Activated naive CD4-positive, alpha-beta T cell treated with anti-CD3 and anti-CD28 coated beads for 36 hours (primary cell): ENCODE measurements around the gene NAPSA. TPM values are rescaled to one million over a fixed set of nuclear protein-coding genes. Genes with fewer than 3 reads are reported as not detected.

Source experiments
- CTCF ChIA-PET: fragments of 350-600 bp; sonication (Branson Sonifier 250); formaldehyde crosslinking; loops from one replicate; lab custom pipeline; 2021; ENCODE audit warnings: antibody characterized with exemption; lab: Charles Lee
- DNase-seq: peaks from one replicate; pipeline ENCODE4 v3.0.0-alpha.2; 2020
- H3K27ac Mint-ChIP-seq: one replicate; pipeline ENCODE4 v1.8.0; 2021; ENCODE audit warnings: mild to moderate bottlenecking, mixed read lengths
- H3K27me3 Mint-ChIP-seq: one replicate; pipeline ENCODE4 v1.8.0; 2021; ENCODE audit warnings: low read depth, mixed read lengths
- H3K36me3 Mint-ChIP-seq: one replicate; pipeline ENCODE4 v1.8.0; 2021; ENCODE audit warnings: low read depth, mixed read lengths
- H3K4me1 Mint-ChIP-seq: one replicate; pipeline ENCODE4 v1.8.0; 2021; ENCODE audit warnings: low read depth, mixed read lengths
- H3K4me3 Mint-ChIP-seq: one replicate; pipeline ENCODE4 v1.8.0; 2021; ENCODE audit warnings: mild to moderate bottlenecking, moderate library complexity, mixed read lengths
- H3K9me3 Mint-ChIP-seq: one replicate; pipeline ENCODE4 v1.8.0; 2021; ENCODE audit warnings: mixed read lengths
- intact Hi-C: fragments of 100-400 bp; cut with micrococcal nuclease; formaldehyde crosslinking; loops from one replicate; pipeline ENCODE4 v1.15.1; 2023
- total RNA-seq, 2 experiments: library from RNA; stranded (reverse); gene quantifications; one replicate each; pipeline ENCODE4 v1.2.3, GENCODE V29; 2021

Gene NAPSA
- 10 to 100 TPM; 40.2 to 41.0 TPM for total RNA-seq

DNA sequence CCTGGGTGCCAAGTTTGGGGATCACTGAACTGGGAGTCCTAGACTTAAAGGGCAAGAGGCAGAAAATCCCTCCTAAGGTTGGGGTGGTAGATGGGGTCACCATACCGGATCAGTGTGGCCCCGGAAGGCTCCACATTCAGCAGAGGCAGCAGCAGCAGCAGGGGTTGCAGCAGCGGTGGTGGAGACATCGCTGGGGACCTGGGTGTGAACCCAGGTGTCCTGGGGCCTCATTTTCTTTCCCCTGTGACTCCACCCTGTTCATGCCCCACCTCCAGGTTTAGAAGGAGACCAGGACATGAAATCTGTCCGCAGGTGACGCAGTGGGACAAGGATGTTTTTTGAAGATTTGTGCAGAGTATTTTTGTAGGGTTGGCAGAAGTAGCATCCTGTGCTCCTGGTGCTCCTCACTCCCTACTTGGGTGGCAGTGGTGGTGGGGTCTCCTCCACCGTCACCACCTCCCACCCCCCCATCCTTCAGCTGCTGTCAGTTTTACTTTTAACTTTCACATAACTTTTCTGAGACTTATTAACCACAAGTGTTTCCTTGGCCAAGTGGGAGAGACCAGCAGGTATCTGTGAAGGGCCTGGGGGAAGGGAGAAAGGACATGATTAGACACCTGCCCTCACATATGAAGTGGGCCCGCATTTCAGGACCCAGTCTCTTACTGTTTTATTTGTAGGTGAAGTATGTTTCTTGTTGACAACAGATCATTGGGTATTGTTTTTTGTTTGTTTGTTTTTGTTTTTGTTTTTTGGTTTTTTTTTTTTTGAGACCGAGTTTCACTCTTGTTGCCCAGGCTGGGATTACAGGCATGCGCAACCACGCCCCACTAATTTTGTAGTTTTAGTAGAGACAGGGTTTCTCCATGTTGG, at the start of gene NAPSA:
TSS of gene NAPSA (minus strand) at position 206 of the 873 bp plus-strand sequence. CDS start at position 188, 18 bp downstream.
- intact Hi-C loops, result loop anchor here (10.0 kb wide), 1 partner anchor 289 kb away; no protein-coding TSS in a partner anchor
- CTCF ChIA-PET, result interaction anchor here (0.6 to 1.3 kb wide), 3 partner anchors 9 to 220 kb away, joined by 4 to 11 read pairs (median 6); no protein-coding TSS in a partner anchor
- Mint-ChIP-seq H3K9me3 (no peaks in the 10 kb centered on the region), H3K4me3 (peak within 1 kb of the TSS; percentile 72), H3K4me1 (peaks cover 65% of the 10 kb centered on the region), H3K27ac (peak within 1 kb of the TSS; percentile 95), H3K27me3 (no peaks in the 10 kb centered on the region), H3K36me3 (peaks cover 12% of the 10 kb centered on the region)
- DNase-seq, result peak; percentile 33

DNA sequence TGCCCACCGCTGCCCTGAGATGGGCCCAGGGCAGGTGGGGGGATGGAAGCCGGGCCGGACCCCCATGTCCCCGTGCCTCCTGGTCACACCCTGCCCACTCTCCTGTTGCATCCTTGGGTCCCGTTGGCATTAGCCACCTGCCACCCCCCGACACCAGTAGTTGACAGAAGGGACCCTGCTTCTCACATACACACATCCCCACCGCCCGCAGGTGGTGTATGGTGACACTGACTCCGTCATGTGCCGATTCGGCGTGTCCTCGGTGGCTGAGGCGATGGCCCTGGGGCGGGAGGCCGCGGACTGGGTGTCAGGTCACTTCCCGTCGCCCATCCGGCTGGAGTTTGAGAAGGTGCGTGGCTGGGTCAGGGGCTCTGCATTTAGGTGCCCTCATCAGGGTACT, 48.1 kb upstream of the NAPSA start:
- H3K27me3 Mint-ChIP-seq, result peaks cover 3% of the 10 kb centered on the region
- no peak overlapping the region for H3K27ac Mint-ChIP-seq
- H3K9me3 Mint-ChIP-seq, result no peaks in the 10 kb centered on the region
- H3K4me3 Mint-ChIP-seq, result no peak overlapping the region
- intact Hi-C loops, result no loop called here
- H3K4me1 Mint-ChIP-seq, result peaks cover 1% of the 10 kb centered on the region
- H3K36me3 Mint-ChIP-seq, result peaks cover 39% of the 10 kb centered on the region
- DNase-seq, result no peak
- CTCF ChIA-PET, result no interaction called here

DNA sequence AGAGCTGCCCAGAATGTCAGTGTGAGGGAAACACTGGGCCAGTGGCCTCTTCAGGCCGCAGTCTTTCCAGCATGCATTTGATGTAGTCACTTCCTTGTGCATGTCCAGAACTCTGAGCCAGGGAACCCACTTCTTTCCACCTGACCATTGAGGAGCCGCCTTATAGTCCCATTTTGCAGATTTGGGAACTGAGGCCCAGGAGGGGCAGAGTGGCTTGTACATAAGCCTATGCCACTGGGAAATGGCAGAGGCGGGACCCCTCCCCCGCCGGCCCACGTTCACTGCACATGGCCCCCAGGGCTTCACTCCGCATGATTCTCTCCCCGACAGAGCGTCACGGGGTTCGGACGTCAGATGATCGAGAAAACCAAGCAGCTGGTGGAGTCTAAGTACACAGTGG, 47.7 kb upstream of the NAPSA start:
- no peaks in the 10 kb centered on the region for H3K4me1 Mint-ChIP-seq
- no peak for DNase-seq
- no peaks in the 10 kb centered on the region for H3K27me3 Mint-ChIP-seq
- intact Hi-C loops, result no loop called here
- H3K27ac Mint-ChIP-seq, result no peak overlapping the region
- no peak overlapping the region for H3K4me3 Mint-ChIP-seq
- CTCF ChIA-PET, result no interaction called here
- H3K36me3 Mint-ChIP-seq, result peaks cover 39% of the 10 kb centered on the region
- H3K9me3 Mint-ChIP-seq, result no peaks in the 10 kb centered on the region

DNA sequence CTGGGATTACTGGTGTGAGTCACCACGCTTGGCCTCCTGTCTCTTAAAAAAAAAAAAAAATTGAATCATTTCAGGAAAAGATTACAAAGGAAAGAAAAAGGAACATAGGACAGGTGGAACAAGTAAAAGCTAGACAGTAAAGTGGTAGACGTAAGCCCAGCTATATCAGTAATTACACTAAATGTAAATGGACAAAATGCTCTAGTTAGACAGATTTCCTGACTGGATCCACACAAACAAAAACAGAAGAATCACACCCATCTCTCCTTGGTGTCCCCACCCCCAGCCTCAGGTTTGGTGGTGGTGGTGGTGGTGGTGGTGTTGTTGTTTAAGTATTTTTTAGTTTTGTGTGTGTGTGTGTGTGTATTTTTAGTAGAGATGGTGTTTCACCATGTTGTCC, 47.0 kb upstream of the NAPSA start:
- CTCF ChIA-PET, result no interaction called here
- H3K4me1 Mint-ChIP-seq, result no peaks in the 10 kb centered on the region
- H3K4me3 Mint-ChIP-seq, result no peak overlapping the region
- no peaks in the 10 kb centered on the region for H3K9me3 Mint-ChIP-seq
- no peak overlapping the region for H3K27ac Mint-ChIP-seq
- no peaks in the 10 kb centered on the region for H3K27me3 Mint-ChIP-seq
- H3K36me3 Mint-ChIP-seq, result peaks cover 40% of the 10 kb centered on the region
- intact Hi-C loops, result no loop called here
- no peak for DNase-seq

DNA sequence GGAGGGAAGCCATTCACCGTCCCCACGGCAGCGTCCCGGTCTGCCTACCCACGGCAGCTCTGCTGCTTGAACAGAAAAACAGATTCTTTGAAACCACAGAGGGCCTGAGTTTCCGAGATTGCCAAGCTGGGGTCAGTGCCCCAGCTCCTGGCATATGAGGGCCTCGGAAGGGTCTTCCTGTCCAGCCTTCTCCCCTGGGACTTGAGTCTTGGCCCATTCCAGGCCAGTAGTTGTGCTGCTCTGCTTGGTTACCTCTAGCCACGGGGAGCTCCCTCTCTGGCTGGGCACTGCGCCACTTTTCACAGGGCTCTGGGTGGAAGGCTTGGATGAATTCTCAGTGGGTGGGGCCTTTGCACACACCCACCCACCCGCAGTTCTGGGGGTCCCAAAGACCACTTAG, 44.7 kb upstream of the NAPSA start:
- Mint-ChIP-seq H3K9me3 (no peaks in the 10 kb centered on the region), H3K27ac (no peak overlapping the region), H3K27me3 (no peaks in the 10 kb centered on the region), H3K36me3 (peaks cover 49% of the 10 kb centered on the region), H3K4me3 (no peak overlapping the region), H3K4me1 (no peaks in the 10 kb centered on the region)
- intact Hi-C loops, result no loop called here
- CTCF ChIA-PET, result interaction anchor here (0.7 kb wide), 1 partner anchor 40 kb away, joined by 3 read pairs; no protein-coding TSS in a partner anchor
- no peak for DNase-seq

DNA sequence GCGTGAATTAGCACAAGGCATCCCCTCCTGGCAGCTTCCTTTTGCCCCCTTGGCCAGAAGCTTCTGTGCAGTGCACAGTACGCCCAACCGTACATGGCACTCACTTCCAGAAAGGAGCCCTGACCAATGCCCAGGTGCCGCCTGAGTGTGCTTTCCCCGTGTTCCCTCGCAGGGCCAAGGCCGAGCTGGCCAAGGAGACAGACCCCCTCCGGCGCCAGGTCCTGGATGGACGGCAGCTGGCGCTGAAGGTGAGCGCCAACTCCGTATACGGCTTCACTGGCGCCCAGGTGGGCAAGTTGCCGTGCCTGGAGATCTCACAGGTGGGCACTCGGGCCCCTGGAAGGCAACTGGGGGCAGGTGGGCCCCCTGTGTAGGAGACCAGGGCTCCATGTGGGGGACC, 43.9 kb upstream of the NAPSA start:
- H3K9me3 Mint-ChIP-seq, result no peaks in the 10 kb centered on the region
- no peaks in the 10 kb centered on the region for H3K4me1 Mint-ChIP-seq
- H3K36me3 Mint-ChIP-seq, result peaks cover 43% of the 10 kb centered on the region
- intact Hi-C loops, result no loop called here
- H3K4me3 Mint-ChIP-seq, result no peak overlapping the region
- no peak for DNase-seq
- CTCF ChIA-PET, result interaction anchor here (0.8 kb wide), 1 partner anchor 52 kb away, joined by 3 read pairs; no protein-coding TSS in a partner anchor
- no peaks in the 10 kb centered on the region for H3K27me3 Mint-ChIP-seq
- no peak overlapping the region for H3K27ac Mint-ChIP-seq

DNA sequence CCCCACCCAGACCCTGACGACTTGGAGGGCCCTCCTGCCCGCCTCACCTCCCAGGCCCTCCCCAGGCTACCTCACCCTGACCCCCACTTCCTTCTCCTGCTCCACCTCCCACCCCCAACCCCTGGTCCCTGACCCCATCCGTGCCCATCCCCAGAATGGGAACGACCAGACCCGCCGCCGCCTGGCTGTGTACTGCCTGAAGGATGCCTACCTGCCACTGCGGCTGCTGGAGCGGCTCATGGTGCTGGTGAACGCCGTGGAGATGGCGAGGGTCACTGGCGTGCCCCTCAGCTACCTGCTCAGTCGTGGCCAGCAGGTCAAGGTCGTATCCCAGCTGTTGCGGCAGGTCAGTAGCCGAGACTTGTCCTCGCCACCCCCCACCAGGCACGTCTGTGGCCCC, 41.4 kb upstream of the NAPSA start:
- no peak overlapping the region for H3K27ac Mint-ChIP-seq
- no peaks in the 10 kb centered on the region for H3K4me1 Mint-ChIP-seq
- CTCF ChIA-PET, result no interaction called here

DNA sequence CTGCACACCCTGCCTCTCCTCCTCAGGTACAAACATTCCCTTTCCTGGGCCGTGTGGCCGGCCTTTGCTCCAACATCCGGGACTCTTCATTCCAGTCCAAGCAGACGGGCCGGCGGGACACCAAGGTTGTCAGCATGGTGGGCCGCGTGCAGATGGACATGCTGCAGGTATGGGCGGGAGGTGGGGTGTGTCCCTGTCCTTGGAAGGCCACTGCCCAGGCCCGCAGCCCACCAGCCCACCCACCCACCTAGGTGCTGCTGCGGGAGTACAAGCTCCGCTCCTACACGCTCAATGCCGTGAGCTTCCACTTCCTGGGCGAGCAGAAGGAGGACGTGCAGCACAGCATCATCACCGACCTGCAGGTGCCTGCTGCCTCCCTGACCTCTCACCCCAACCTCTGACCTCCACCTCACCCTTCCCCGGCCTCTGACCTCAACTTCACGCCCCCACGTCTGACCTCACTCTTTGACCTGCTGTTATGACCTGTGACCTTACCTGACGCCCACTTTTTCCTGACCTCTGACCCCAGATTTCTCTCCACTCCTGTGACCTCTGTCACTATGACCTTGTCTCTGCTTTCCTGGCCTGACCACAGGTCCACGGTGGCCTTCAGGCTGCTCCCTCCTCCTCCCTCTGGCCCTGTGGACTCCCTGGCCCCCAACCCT, 40.8 kb upstream of the NAPSA start:
- H3K9me3 Mint-ChIP-seq, result no peaks in the 10 kb centered on the region
- no peak for DNase-seq
- CTCF ChIA-PET, result no interaction called here
- H3K4me1 Mint-ChIP-seq, result no peaks in the 10 kb centered on the region
- no peak overlapping the region for H3K27ac Mint-ChIP-seq
- intact Hi-C loops, result no loop called here
- H3K27me3 Mint-ChIP-seq, result no peaks in the 10 kb centered on the region
- peaks cover 43% of the 10 kb centered on the region for H3K36me3 Mint-ChIP-seq
- no peak overlapping the region for H3K4me3 Mint-ChIP-seq

More for the DNA sequence above, 41.4 kb upstream of the NAPSA start:
- no peaks in the 10 kb centered on the region for H3K27me3 Mint-ChIP-seq
- H3K9me3 Mint-ChIP-seq, result no peaks in the 10 kb centered on the region
- H3K36me3 Mint-ChIP-seq, result peaks cover 43% of the 10 kb centered on the region
- intact Hi-C loops, result no loop called here
- H3K4me3 Mint-ChIP-seq, result no peak overlapping the region
- no peak for DNase-seq

DNA sequence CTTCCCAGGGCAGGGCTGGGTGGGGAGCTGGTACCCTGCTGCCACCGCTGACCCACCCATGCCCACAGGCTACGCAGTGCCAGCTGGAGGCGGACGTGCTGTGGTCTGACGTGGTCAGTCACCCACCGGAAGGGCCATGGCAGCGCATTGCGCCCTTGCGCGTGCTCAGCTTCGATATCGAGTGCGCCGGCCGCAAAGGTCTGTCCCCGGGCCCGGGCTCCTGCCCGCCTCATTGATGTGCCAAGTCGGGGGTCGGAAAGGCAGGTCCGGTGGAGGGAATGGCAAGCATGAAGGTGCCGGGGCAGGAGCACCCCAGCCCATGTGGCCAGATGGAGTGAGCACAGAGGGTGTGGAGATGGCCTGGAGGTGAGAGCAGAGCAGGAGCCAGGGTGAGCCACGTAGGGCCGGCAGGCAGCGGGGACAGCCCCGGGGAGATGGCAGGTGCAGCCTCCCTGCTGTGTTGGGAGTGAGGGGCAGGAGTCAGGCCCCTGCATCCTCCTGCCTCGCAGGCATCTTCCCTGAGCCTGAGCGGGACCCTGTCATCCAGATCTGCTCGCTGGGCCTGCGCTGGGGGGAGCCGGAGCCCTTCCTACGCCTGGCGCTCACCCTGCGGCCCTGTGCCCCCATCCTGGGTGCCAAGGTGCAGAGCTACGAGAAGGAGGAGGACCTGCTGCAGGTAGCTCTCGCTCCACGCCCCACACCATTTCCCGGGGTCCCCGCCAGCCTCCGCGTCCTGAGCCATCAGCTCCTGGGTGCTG, 37.3 kb upstream of the NAPSA start:
- no peaks in the 10 kb centered on the region for H3K9me3 Mint-ChIP-seq
- CTCF ChIA-PET, result no interaction called here
- DNase-seq, result no peak
- H3K4me1 Mint-ChIP-seq, result no peaks in the 10 kb centered on the region
- H3K36me3 Mint-ChIP-seq, result peaks cover 43% of the 10 kb centered on the region
- no peaks in the 10 kb centered on the region for H3K27me3 Mint-ChIP-seq
- intact Hi-C loops, result no loop called here
- H3K27ac Mint-ChIP-seq, result no peak overlapping the region
- no peak overlapping the region for H3K4me3 Mint-ChIP-seq

DNA sequence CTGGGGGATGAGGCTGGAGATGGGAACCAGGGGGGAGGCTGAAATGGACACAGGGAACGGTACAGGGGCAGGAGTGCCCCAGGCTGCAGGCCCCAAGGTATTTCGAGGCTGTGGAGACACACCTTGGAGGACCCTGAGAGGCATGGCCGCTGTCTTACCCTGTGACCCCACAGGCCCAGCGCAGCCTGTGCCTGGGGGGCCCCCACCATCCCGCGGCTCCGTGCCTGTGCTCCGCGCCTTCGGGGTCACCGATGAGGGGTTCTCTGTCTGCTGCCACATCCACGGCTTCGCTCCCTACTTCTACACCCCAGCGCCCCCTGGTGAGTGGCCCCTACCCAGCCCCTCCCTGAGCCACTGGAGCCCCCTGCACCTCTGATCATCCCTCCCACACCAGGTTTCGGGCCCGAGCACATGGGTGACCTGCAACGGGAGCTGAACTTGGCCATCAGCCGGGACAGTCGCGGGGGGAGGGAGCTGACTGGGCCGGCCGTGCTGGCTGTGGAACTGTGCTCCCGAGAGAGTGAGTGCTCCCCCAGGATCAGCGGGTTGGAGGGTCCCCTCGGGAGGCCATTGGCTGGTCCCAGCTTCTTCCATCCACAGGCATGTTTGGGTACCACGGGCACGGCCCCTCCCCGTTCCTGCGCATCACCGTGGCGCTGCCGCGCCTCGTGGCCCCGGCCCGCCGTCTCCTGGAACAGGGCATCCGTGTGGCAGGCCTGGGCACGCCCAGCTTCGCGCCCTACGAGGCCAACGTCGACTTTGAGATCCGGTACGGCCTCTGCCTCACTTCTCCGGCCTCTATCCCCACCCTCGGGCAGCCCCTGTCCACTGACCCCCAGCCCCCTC, 36.4 kb upstream of the NAPSA start:
- no peaks in the 10 kb centered on the region for H3K4me1 Mint-ChIP-seq
- no peak overlapping the region for H3K4me3 Mint-ChIP-seq
- no peak overlapping the region for H3K27ac Mint-ChIP-seq
- no peak for DNase-seq
- peaks cover 41% of the 10 kb centered on the region for H3K36me3 Mint-ChIP-seq
- no peaks in the 10 kb centered on the region for H3K27me3 Mint-ChIP-seq
- H3K9me3 Mint-ChIP-seq, result no peaks in the 10 kb centered on the region
- intact Hi-C loops, result no loop called here
- CTCF ChIA-PET, result no interaction called here

DNA sequence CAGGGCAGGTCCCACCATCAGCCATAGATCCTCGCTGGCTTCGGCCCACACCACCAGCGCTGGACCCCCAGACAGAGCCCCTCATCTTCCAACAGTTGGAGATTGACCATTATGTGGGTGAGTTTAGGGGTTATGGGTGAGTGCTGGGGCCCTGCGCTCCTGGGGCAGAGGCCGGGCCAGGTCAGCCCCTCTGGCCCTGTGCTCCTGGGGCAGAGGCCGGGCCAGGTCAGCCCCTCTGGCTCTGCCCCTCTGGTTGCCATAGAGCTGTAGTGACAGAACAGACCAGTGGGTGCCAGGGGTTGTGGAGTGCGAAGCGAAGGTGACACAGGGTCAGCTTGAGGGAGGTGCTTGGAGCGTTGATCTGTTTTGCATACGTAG, 33.9 kb upstream of the NAPSA start:
- intact Hi-C loops, result no loop called here
- no peaks in the 10 kb centered on the region for H3K9me3 Mint-ChIP-seq
- no peak for DNase-seq
- H3K36me3 Mint-ChIP-seq, result peaks cover 35% of the 10 kb centered on the region
- CTCF ChIA-PET, result no interaction called here
- no peaks in the 10 kb centered on the region for H3K4me1 Mint-ChIP-seq
- H3K27ac Mint-ChIP-seq, result no peak overlapping the region
- H3K4me3 Mint-ChIP-seq, result no peak overlapping the region
- no peaks in the 10 kb centered on the region for H3K27me3 Mint-ChIP-seq
